ENCODE data around the gene DARS2. TPM values are rescaled to one million over a fixed set of nuclear protein-coding genes. Genes with fewer than 3 reads are reported as not detected.

Gene DARS2, protein sequence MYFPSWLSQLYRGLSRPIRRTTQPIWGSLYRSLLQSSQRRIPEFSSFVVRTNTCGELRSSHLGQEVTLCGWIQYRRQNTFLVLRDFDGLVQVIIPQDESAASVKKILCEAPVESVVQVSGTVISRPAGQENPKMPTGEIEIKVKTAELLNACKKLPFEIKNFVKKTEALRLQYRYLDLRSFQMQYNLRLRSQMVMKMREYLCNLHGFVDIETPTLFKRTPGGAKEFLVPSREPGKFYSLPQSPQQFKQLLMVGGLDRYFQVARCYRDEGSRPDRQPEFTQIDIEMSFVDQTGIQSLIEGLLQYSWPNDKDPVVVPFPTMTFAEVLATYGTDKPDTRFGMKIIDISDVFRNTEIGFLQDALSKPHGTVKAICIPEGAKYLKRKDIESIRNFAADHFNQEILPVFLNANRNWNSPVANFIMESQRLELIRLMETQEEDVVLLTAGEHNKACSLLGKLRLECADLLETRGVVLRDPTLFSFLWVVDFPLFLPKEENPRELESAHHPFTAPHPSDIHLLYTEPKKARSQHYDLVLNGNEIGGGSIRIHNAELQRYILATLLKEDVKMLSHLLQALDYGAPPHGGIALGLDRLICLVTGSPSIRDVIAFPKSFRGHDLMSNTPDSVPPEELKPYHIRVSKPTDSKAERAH
- 9.5 and 12.0 TPM in 2 replicates for total RNA-seq

DNA sequence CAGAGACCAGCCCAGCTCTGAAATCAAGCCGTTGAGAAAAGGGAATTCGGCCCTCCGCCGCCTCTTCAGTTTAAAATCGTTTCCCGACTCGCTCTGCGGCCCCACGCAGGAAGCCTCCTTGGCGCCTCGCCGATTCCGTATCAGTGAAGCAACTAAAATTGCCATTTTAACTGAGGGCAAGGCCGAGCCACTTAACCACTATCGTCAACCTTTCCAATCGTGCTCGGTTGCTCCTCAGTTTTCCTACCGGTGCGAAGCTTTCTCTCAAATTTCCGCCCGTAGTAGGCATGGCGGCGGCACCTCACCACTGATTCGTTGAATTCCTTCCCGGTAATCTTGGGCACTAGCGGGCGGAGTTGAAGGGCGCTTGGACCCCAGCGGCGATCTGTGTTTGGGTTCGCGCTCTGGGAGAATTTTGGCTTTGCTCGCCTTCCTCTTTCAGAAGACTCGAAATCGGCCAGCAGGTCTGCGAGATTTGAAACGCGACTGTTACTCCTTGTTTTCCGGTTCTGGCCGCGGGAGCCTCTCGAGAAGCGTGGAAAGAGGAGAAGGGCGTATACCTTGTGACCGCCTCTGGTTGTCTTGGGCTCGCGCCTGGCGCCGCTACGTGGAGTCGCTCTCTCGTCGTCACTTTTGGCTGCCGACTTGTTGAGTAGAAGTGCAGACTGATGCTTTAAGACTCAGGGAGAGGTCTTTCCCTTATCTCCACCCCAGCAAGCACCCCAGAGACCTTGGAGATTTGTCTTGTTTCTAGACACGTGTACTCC lies at the start of gene DARS2, which contains the start of gene CENPL:
TSS of gene DARS2 (plus strand) at position 359 of the 767 bp plus-strand sequence. CDS start 557 bp downstream, outside the sequence.
TSS of gene CENPL (minus strand) at position 569 of the 767 bp plus-strand sequence. CDS start 13,584 bp downstream, outside the sequence.

DNA sequence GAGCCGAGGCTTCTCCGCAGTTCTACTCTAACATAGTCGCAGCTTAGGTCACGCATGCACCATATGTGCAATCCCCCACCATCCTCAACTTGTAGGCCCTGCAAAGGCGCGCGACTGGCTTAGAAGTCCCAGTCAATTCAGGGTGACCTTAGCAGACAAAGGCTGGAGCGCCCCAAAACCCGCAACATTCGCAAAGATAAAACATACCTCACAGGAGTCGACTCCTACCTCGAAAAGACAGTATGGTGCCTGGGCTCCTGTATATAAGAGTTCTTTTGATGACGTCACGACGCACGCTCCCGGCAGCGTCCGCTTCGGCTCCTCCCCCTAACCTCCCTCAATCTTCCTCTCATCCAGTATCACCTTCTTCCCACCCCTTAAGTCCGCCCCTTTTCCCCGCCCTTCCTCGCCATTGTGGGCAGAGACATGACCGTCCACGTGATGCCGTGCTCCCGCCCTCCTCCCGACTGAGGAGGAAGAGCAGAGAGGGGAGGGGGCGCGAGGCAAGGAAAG lies 43.3 kb downstream of the DARS2 start, which contains the start of gene GAS5:
TSS of gene GAS5 (minus strand) at position 237 of the 513 bp plus-strand sequence.

DNA sequence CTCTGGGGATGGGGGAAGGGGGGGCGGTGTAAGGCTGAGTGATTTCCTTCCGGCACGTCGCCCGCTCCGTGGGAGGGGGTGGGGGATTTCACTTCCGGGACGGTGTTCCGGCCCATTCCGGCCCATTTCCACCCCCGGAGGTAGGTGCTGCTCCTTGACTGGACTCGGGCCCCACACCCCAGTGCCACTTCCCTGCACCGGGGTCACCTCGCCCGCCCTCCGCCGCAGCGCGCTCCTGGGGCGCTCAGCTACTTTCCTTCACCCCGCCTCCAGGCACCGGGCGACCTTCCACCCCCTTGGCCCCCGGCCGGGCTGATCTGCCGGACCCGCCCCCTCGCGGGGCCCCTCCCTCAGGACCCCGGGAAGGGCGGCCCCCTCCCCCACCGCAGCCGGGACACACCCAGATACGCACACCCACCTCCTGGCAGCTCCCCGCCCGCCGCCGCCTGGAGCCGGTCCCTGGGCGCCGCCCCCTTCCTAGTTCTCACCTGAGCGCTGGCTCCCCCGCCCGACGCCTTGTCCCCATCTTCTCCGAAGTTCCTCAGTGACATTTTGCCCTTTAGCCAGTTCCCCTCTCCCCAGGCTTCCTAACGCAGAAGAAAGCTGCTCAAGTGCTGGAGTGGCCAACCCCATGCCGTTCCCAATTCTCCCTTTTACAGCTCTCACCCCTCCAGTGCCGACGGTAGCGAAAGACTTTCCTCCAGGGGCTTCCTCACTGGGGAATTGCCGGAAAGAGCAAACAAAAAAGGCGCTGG lies 44.0 kb downstream of the DARS2 start, which contains the start of gene ZBTB37:
TSS of gene ZBTB37 (plus strand) at position 115 of the 755 bp plus-strand sequence. CDS start 1,846 bp downstream, outside the sequence.

Other genes starting within 250 kb of the DARS2 start
- gene SLC9C2, start 221.6 kb upstream of the DARS2 start, total RNA-seq, result not detected in 2 replicates
- not detected in 2 replicates for gene TEX50, start 189.3 kb upstream of the DARS2 start, total RNA-seq
- 0.14 TPM in 1 of 2 replicates, not detected in the other for gene ANKRD45, start 154.8 kb upstream of the DARS2 start, total RNA-seq
- 31.6 and 31.7 TPM in 2 replicates for gene KLHL20, start 109.7 kb upstream of the DARS2 start, total RNA-seq
- 6.1 and 8.7 TPM in 2 replicates for gene CENPL, start 210 bp downstream of the DARS2 start, total RNA-seq
- gene GAS5, start 43.3 kb downstream of the DARS2 start, total RNA-seq, result 448 and 566 TPM in 2 replicates
- gene ZBTB37, start 43.7 kb downstream of the DARS2 start, total RNA-seq, result 4.8 and 6.6 TPM in 2 replicates
- not detected in 2 replicates for gene SERPINC1, start 92.7 kb downstream of the DARS2 start, total RNA-seq
- gene RC3H1, start 197.7 kb downstream of the DARS2 start, total RNA-seq, result 12.9 and 15.3 TPM in 2 replicates

All from smooth muscle cell of bladder (primary cell).